Measurements from ENCODE around the gene DCHS1.

Gene DCHS1

DNA sequence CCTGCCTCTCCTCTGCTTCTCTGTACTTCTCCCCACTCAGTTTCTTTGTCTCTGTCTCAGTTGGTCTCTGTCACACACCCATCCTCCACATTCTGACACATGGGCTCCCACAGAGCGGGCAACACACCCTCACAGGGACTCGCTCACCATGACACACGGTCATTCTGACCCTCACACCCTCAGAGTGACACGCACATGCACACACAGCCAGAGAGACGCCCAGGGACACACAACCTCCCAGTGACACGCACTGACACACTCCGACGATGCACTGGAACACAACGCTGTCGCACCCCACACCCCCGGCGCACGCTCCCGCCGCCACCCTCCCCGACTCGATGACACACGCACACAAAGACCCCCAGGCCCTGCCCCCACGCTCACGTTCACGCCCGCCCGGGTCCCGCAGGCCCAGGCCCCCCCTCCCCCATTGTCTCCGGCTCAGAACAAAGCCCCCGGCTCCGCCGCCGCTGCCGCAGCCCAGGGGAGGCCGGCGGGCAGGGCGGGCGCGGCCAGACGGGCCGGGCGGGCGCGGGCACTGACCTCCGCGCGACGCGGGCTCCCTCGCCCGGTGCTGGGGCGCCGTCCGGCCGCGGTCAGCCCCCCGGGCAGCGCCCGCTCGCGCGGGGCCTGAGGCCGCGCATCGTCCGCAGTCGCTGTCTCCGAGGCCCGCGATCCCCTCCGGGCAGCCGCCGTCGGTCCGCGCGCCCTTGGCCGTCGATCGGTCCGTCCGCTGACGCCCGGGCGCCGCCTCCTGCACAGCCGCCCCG is 404 bp downstream of the DCHS1 start:
- Histone ChIP-seq H3K4me3 (ENCODE audit: low read depth, low read length) (peak overlapping the region; percentile 19; the same call in 1 of the 2 replicates), H3K36me3 (no peaks in the 10 kb centered on the region), H3K4me1 (no peaks in the 10 kb centered on the region), H3K9me3 (no peaks in the 10 kb centered on the region), H3K27me3 (peaks cover 6% of the 10 kb centered on the region)
- peak; percentile 12 for DNase-seq
- TF ChIP-seq, protein P1, sequence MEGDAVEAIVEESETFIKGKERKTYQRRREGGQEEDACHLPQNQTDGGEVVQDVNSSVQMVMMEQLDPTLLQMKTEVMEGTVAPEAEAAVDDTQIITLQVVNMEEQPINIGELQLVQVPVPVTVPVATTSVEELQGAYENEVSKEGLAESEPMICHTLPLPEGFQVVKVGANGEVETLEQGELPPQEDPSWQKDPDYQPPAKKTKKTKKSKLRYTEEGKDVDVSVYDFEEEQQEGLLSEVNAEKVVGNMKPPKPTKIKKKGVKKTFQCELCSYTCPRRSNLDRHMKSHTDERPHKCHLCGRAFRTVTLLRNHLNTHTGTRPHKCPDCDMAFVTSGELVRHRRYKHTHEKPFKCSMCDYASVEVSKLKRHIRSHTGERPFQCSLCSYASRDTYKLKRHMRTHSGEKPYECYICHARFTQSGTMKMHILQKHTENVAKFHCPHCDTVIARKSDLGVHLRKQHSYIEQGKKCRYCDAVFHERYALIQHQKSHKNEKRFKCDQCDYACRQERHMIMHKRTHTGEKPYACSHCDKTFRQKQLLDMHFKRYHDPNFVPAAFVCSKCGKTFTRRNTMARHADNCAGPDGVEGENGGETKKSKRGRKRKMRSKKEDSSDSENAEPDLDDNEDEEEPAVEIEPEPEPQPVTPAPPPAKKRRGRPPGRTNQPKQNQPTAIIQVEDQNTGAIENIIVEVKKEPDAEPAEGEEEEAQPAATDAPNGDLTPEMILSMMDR (IDR thresholded peaks at IDR 0.05; ENCODE audit: low read depth, low read length) = no peak

DNA sequence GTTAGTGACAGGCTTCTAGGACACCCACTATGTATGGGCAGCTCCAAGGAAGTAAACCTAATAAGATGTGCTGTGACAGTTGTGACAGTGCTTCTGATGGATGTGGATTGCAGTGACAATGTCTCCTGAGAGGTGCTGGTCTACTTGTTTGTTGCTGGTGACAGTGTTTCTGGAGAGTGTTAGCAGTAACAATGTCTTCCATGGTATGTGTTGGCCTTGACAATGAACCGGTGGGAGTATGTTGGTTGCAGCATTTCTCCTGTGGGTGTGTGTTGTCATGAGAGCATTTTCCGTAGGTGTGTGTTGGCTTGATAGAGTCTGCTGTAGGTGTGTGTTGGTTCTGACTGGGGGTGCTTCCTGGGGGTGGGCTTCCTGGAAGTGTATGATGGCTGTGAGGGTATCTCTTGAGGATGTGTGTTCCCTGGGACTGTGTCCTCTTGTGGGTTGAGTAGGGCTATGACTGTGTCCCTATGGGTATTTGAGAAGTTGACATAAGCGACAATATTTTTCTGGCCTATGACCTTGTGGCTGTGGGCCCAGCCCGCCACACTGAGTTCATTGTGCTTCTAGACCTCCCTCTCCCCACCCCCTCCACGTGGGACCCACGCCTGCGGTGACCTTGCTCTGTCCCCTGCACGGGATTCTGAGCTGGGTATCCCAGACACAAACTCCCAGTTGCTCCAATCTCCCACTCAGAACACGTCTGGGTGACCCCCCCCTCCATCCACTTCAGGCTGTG is 1.2 kb downstream of the DCHS1 start:
- H3K4me3 ChIP-seq (ENCODE audit: low read depth, low read length) = peak overlapping the region; percentile 19; the same call in 1 of the 2 replicates
- peaks cover 6% of the 10 kb centered on the region for H3K27me3 ChIP-seq
- TF ChIP-seq, protein P1 (IDR thresholded peaks at IDR 0.05; ENCODE audit: low read depth, low read length) = no peak
- H3K4me1 ChIP-seq = no peaks in the 10 kb centered on the region
- no peaks in the 10 kb centered on the region for H3K9me3 ChIP-seq
- no peak for DNase-seq
- H3K36me3 ChIP-seq = no peaks in the 10 kb centered on the region

DNA sequence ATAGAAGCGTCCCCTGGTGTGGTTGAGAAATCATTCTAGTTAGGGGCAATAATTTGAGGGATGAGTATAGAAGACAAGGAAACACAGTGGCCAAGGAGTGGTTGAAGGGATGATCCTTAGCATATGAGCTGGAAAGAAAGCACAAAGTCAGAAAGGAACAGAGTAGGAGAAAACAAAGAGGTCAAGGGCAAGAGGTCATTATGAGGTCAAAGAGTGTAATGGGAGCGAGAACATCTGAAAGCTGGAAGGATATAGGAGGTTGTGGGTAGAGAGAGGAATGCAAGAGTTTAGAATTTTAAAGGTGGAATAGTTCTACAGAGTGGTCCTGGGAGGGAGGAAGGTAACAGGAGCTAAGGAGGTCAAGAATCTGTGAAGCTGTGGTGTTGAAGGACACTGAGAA is 2.0 kb downstream of the DCHS1 start:
- H3K4me1 ChIP-seq = no peaks in the 10 kb centered on the region
- H3K4me3 ChIP-seq (ENCODE audit: low read depth, low read length) = no peak overlapping the region
- peaks cover 6% of the 10 kb centered on the region for H3K27me3 ChIP-seq

DNA sequence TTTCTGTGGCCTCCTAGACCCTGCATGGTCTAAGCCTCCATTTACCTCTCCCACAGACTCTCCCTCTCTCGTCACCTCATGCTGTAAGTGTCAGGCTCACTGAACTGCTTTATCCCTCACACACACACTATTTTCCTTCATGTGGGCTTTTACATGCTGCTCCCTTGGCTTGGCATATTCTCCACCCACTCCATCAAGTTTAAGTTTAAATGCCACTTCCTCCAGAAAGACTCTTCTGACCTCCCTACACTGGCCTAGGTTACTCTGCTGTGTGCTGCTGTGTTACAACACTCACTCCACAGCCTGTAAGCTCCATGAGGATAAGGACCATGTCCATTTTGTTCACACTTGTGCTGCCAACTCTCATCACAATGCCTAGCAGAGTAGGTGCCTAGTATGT is 2.5 kb downstream of the DCHS1 start:
- DNase-seq = no peak
- H3K27me3 ChIP-seq = peaks cover 6% of the 10 kb centered on the region

More for the DNA sequence above, 2.0 kb downstream of the DCHS1 start:
- Histone ChIP-seq H3K9me3 (no peaks in the 10 kb centered on the region), H3K36me3 (no peaks in the 10 kb centered on the region)
- TF ChIP-seq, protein P1 (IDR thresholded peaks at IDR 0.05; ENCODE audit: low read depth, low read length) = no peak
- no peak for DNase-seq

DNA sequence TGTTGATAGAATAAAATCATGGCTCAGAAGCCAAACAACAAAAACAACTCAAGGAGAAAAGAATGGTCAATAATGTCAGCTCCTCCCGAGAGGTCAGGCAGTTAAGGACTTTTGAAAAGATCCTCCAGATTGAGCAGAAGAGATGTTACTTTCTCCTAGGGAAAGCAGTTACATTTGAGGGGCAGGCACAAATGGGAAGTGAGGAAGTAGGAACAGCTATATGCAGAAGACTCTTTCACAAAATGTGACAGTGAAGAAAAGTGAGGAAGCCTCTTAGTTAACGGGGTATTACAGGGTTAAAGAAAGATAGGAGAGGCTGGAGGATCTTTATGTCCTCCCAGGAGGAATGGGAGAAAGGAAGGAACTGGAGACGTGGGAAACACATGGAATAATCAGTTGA is 3.4 kb downstream of the DCHS1 start:
- Histone ChIP-seq H3K4me1 (no peaks in the 10 kb centered on the region; the same call in 1 of the 2 replicates), H3K4me3 (ENCODE audit: low read depth, low read length) (no peak overlapping the region), H3K36me3 (no peaks in the 10 kb centered on the region), H3K27me3 (peaks cover 6% of the 10 kb centered on the region), H3K9me3 (no peaks in the 10 kb centered on the region)
- no peak for DNase-seq
- TF ChIP-seq, protein P1 (IDR thresholded peaks at IDR 0.05; ENCODE audit: low read depth, low read length) = no peak

More for the DNA sequence above, 2.5 kb downstream of the DCHS1 start:
- TF ChIP-seq, protein P1 (IDR thresholded peaks at IDR 0.05; ENCODE audit: low read depth, low read length) = no peak
- Histone ChIP-seq H3K9me3 (no peaks in the 10 kb centered on the region), H3K36me3 (no peaks in the 10 kb centered on the region), H3K4me3 (ENCODE audit: low read depth, low read length) (no peak overlapping the region), H3K4me1 (no peaks in the 10 kb centered on the region)

DNA sequence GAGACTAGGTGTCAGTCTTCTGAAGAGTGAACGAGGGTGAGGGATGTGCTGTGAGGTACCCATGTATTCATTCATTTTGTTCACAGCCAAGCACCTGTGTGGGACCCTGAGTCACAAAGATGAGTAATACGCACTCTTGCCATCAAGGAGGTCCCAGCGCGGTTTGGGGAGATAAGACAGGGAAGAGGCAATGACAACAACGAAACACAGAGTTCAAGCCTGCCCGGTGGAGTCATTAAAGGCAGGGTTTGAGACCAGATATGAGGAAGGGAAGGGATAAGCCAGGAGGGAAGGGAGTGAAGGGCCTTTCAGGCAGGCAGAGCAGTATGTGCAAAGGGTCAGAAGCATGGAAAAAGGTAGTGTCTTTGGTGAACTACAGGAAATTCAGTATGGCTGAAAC is 4.6 kb downstream of the DCHS1 start:
- Histone ChIP-seq H3K4me3 (ENCODE audit: low read depth, low read length) (no peak overlapping the region), H3K36me3 (no peaks in the 10 kb centered on the region), H3K9me3 (no peaks in the 10 kb centered on the region), H3K4me1 (no peaks in the 10 kb centered on the region; the same call in 1 of the 2 replicates), H3K27me3 (peaks cover under 1% of the 10 kb centered on the region)
- DNase-seq = no peak
- TF ChIP-seq, protein P1 (IDR thresholded peaks at IDR 0.05; ENCODE audit: low read depth, low read length) = no peak
